SH-SY5Y (cell line): ENCODE data around the gene KLF13.

Experiments
- GATA2 ChIP-seq: IDR thresholded peaks from 2 replicates; pipeline ENCODE4 v1.6.1; 2011; ENCODE audit warnings: mild to moderate bottlenecking, low read depth, low read length
- GATA3 ChIP-seq: IDR thresholded peaks from 2 replicates; pipeline ENCODE4 v1.6.1; 2011; ENCODE audit warnings: low read depth, mild to moderate bottlenecking, low read length, moderate library complexity

DNA sequence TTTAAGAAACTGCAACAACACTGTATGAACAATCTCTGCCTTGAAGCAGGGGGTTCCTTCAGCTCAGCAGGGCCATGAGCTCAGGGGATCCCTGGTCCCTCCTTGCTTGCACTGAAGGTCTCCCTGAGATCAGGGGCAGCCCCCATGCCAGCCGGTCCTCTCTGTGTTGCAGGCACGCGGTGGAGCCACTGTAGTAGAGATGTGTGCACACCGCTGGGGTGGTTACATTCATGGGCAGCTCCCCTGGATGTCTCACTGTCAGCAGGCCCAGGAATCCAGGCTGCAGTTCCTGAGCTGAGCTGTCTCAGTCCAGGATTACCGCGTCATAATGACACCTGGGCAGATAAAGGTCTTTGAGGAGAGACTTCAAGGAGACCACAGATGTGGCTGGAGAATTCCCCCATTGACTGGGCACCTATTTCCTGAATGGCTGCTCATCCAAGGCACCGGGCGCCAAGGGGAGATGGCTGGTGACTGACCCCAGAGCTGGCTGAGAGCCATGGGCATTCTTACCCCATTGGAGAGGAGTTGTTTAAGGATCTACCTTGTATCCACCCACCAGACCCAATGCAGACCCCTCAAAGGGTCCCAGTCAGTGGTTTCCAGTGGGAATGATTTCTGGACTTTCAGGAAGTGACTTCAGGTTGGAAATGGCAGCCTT, 10.4 kb upstream of the KLF13 start:
- TF ChIP-seq GATA3 (no peak), GATA2 (no peak)
